Epithelial cell of alveolus of lung (primary cell): Measurements from ENCODE around the gene BCL7A. TPM values are rescaled to one million over a fixed set of nuclear protein-coding genes. Genes with fewer than 3 reads are reported as not detected.

ENCODE experiments used
- total RNA-seq: library from RNA; depleted of rRNA; stranded (reverse); fragments of >200 nt; gene quantifications from 2 replicates; pipeline ENCODE4 v1.2.1, GENCODE V29; 2015

BCL7A gene
- total RNA-seq, result 3.4 and 7.2 TPM in 2 replicates

GRCh38 chr12:122021822-122022392 lies at the start of gene BCL7A:
Gene BCL7A, plus strand, starts transcription at chr12:122021884. Its CDS starts 208 bp downstream, at chr12:122022092.

GRCh38 chr12:122078141-122079032 lies 56.7 kb downstream of the BCL7A start, which contains the start of gene MLXIP:
Gene MLXIP, plus strand, starts transcription at chr12:122078756. Its CDS starts 98 bp downstream, at chr12:122078854.

Other genes with a start within 250 kb of the BCL7A start
- 22.0 and 23.4 TPM in 2 replicates for gene RHOF, start 228.2 kb upstream of the BCL7A start, total RNA-seq
- 3.9 and 9.8 TPM in 2 replicates for gene SETD1B, start 217.9 kb upstream of the BCL7A start, total RNA-seq
- gene HPD, start 163.0 kb upstream of the BCL7A start, total RNA-seq, result 0.52 and 1.5 TPM in 2 replicates
- gene PSMD9, start 133.1 kb upstream of the BCL7A start, total RNA-seq, result 62.1 and 76.0 TPM in 2 replicates
- gene CFAP251, start 103.3 kb upstream of the BCL7A start, total RNA-seq, result 0.72 and 2.3 TPM in 2 replicates
- gene MLXIP, start 56.9 kb downstream of the BCL7A start, total RNA-seq, result 13.2 and 16.2 TPM in 2 replicates
- not detected in 2 replicates for gene IL31, start 152.3 kb downstream of the BCL7A start, total RNA-seq
- gene LRRC43, start 161.2 kb downstream of the BCL7A start, total RNA-seq, result 0.13 and 0.16 TPM in 2 replicates
- gene B3GNT4, start 181.8 kb downstream of the BCL7A start, total RNA-seq, result 0.16 and 1.4 TPM in 2 replicates
- 72.3 and 75.8 TPM in 2 replicates for gene DIABLO, start 204.2 kb downstream of the BCL7A start, total RNA-seq
- gene VPS33A, start 244.6 kb downstream of the BCL7A start, total RNA-seq, result 11.8 and 17.6 TPM in 2 replicates